ENCODE measurements around the gene DRD3. TPM values are rescaled to one million over a fixed set of nuclear protein-coding genes. Genes with fewer than 3 reads are reported as not detected.
A peak's percentile ranks its signal among the peaks of the same experiment; 100 is the strongest.

Gene DRD3
- polyA plus RNA-seq, 3 donors, result not detected

- no peaks in the 10 kb centered on the region for H3K36me3 ChIP-seq (replicated peaks in 1 of 2; ENCODE audit: control insufficient read depth in 1 of 2, insufficient read depth in 2 of 2, low read length in 2 of 2)
- peaks cover 5 to 11% of the 10 kb centered on the region in 2 donors for H3K4me1 ChIP-seq (ENCODE audit: control insufficient read depth in 1 of 2, insufficient read depth in 2 of 2, low read length in 2 of 2)
- no peaks in the 10 kb centered on the region for H3K9me3 ChIP-seq (replicated peaks in 1 of 2; ENCODE audit: control insufficient read depth in 1 of 2, insufficient read depth in 1 of 2, low read length in 2 of 2)
- H3K4me3 ChIP-seq (replicated peaks in 1 of 3; ENCODE audit: low read depth in 2 of 3, low read length in 3 of 3), result no peak overlapping the region
- no peak overlapping the region for H3K9ac ChIP-seq (ENCODE audit: insufficient read depth, low read length, poor library complexity, severe bottlenecking)
- no peak for TF ChIP-seq CTCF (IDR thresholded peaks at IDR 0.05)
- intact Hi-C loops (cut with micrococcal nuclease), result no loop called here
- no peak overlapping the region for H3K4me2 ChIP-seq (replicated peaks; ENCODE audit: extremely low read depth, low read length, poor library complexity, severe bottlenecking)
- no peak for DNase-seq
- peaks cover 0 to 3% (median 0%) of the 10 kb centered on the region in 7 donors for H3K9me3 Mint-ChIP-seq
- H3K27ac Mint-ChIP-seq, result peak overlapping the region in 1 of 7 donors; percentile 39
- H3K27me3 Mint-ChIP-seq (ENCODE audit: low read depth in 3 of 3), result peaks cover 0 to 3% (median 2%) of the 10 kb centered on the region in 3 donors
- H3K4me1 Mint-ChIP-seq, result no peaks in the 10 kb centered on the region
- no peaks in the 10 kb centered on the region for H3K36me3 Mint-ChIP-seq
- no peak overlapping the region for H2AFZ ChIP-seq (ENCODE audit: insufficient read depth, low read depth, low read length, poor library complexity, severe bottlenecking)
- H4K20me1 ChIP-seq (ENCODE audit: insufficient read depth, low read length), result no peaks in the 10 kb centered on the region
- H3K27ac ChIP-seq (ENCODE audit: low read depth in 1 of 2, low read length in 2 of 2), result no peak overlapping the region
- 96% methylated on average over 4 of the region's 4 CpGs for WGBS (ENCODE audit: insufficient coverage)
- H3K4me3 Mint-ChIP-seq, result no peak overlapping the region
- H3K27me3 ChIP-seq (ENCODE audit: control insufficient read depth in 2 of 2, insufficient read depth in 2 of 2, low read length in 2 of 2), result peaks cover 0 to 3% of the 10 kb centered on the region in 2 donors
- H3K79me2 ChIP-seq (ENCODE audit: insufficient read depth, low read length), result no peaks in the 10 kb centered on the region
Observed at GRCh38 chr3:114212646-114213045, 33.8 kb upstream of the DRD3 start.

- H3K27me3 ChIP-seq (ENCODE audit: control insufficient read depth in 2 of 2, insufficient read depth in 2 of 2, low read length in 2 of 2), result no peaks in the 10 kb centered on the region
- Mint-ChIP-seq H3K27ac (no peak overlapping the region), H3K9me3 (peaks cover 0 to 3% (median 0%) of the 10 kb centered on the region in 7 donors), H3K4me1 (no peaks in the 10 kb centered on the region), H3K4me3 (no peak overlapping the region), H3K27me3 (ENCODE audit: low read depth in 3 of 3) (peaks cover 0 to 3% (median 2%) of the 10 kb centered on the region in 3 donors), H3K36me3 (no peaks in the 10 kb centered on the region)
- H3K9me3 ChIP-seq (replicated peaks in 1 of 2; ENCODE audit: control insufficient read depth in 1 of 2, insufficient read depth in 1 of 2, low read length in 2 of 2), result no peaks in the 10 kb centered on the region
- intact Hi-C loops (cut with micrococcal nuclease), result no loop called here
- H3K36me3 ChIP-seq (replicated peaks in 1 of 2; ENCODE audit: control insufficient read depth in 1 of 2, insufficient read depth in 2 of 2, low read length in 2 of 2), result no peaks in the 10 kb centered on the region
- H3K4me1 ChIP-seq (ENCODE audit: control insufficient read depth in 1 of 2, insufficient read depth in 2 of 2, low read length in 2 of 2), result no peaks in the 10 kb centered on the region
- no peak overlapping the region for H2AFZ ChIP-seq (ENCODE audit: insufficient read depth, low read depth, low read length, poor library complexity, severe bottlenecking)
- H3K27ac ChIP-seq (ENCODE audit: low read depth in 1 of 2, low read length in 2 of 2), result no peak overlapping the region
- H4K20me1 ChIP-seq (ENCODE audit: insufficient read depth, low read length), result no peaks in the 10 kb centered on the region
- no peak for DNase-seq
- TF ChIP-seq CTCF (IDR thresholded peaks at IDR 0.05), result no peak
- no peaks in the 10 kb centered on the region for H3K79me2 ChIP-seq (ENCODE audit: insufficient read depth, low read length)
- H3K4me3 ChIP-seq (replicated peaks in 1 of 3; ENCODE audit: low read depth in 2 of 3, low read length in 3 of 3), result no peak overlapping the region
- no peak overlapping the region for H3K4me2 ChIP-seq (replicated peaks; ENCODE audit: extremely low read depth, low read length, poor library complexity, severe bottlenecking)
- H3K9ac ChIP-seq (ENCODE audit: insufficient read depth, low read length, poor library complexity, severe bottlenecking), result no peak overlapping the region
- 45% methylated on average over 2 of the region's 4 CpGs for WGBS (ENCODE audit: insufficient coverage)
Observed at GRCh38 chr3:114207768-114208167, 28.9 kb upstream of the DRD3 start.
